ENCODE results near the gene TANC1. TPM values are rescaled to one million over a fixed set of nuclear protein-coding genes. Genes with fewer than 3 reads are reported as not detected.

TANC1 gene
- total RNA-seq, 1 experiment from 2014 or later, result 21.1 TPM

GRCh38 chr2:159077869-159078268 is 109.4 kb downstream of the TANC1 start:
- H3K4me1 ChIP-seq, result no peaks in the 10 kb centered on the region
- H3K36me3 ChIP-seq (ENCODE audit: control insufficient read depth, insufficient read depth, low read length), result no peaks in the 10 kb centered on the region
- no peaks in the 10 kb centered on the region for H3K9me3 ChIP-seq
- Mint-ChIP-seq H3K27ac (ENCODE audit: unreplicated experiment) (no peak overlapping the region), H3K4me1 (ENCODE audit: low read depth, unreplicated experiment) (no peaks in the 10 kb centered on the region), H3K4me3 (ENCODE audit: unreplicated experiment) (no peak overlapping the region), H3K9me3 (ENCODE audit: unreplicated experiment) (no peaks in the 10 kb centered on the region), H3K36me3 (ENCODE audit: insufficient read depth, unreplicated experiment) (peaks cover 9% of the 10 kb centered on the region), H3K27me3 (ENCODE audit: insufficient read depth, unreplicated experiment) (no peaks in the 10 kb centered on the region)
- CTCF ChIA-PET, result no interaction called here
- BruUV-seq (replicated peaks), result no TSS peak
- no peak for TF ChIP-seq CTCF (IDR thresholded peaks at IDR 0.05; ENCODE audit: insufficient read depth in 1 of 2, low read depth in 1 of 2, low read length in 1 of 2, severe bottlenecking in 1 of 2, unreplicated experiment in 1 of 2)
- no peak for DNase-seq
- no peaks in the 10 kb centered on the region for H3K27me3 ChIP-seq (replicated peaks; ENCODE audit: control insufficient read depth, insufficient read depth, low read length)
- POLR2A ChIA-PET, result no interaction called here
- intact Hi-C loops (cut with micrococcal nuclease; ENCODE audit: unreplicated experiment), result no loop called here
- H3K4me3 ChIP-seq (ENCODE audit: low read depth, low read length), result no peak overlapping the region

DNA sequence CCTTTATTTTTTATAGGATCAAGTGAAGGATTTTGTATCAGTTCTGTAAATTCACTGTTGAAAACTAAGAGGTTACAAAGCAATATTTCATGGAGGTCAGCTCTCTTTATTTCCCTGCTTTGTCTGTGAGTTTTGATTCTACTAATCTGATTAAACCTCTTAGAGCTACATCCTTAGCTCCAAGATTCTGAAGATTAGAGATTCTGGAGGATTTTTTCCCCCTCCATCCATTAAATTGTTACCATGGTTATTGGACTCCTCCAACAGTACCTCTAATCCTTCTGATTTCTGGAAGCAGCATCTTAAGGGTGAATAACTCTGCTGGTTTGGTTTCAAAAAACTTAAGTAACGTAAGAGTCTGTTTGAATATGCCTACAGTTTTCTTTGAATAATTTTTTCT is 110.0 kb downstream of the TANC1 start:
- H3K27ac Mint-ChIP-seq (ENCODE audit: unreplicated experiment), result no peak overlapping the region
- CTCF ChIA-PET, result no interaction called here

DNA sequence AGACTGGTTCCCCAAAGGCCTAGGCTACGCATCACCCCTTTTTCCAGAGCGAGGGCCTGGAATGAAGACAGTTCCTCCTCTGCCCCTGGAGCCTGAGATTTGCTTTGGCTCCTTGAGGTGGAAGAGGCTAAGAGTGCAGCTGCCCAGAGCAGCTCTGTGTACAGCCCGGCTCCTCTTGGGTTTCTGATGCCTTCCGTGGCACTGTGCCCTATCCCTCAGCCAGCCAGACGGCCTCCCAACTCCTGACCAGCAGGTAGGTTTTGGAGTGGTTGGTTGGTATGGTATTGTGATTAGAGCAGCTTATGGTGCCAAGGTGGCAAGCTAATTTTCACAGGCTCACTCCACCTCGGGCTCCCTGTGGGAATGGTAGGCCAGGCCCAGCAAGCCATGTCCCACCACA is 112.2 kb downstream of the TANC1 start:
- Histone ChIP-seq H3K9me3 (no peaks in the 10 kb centered on the region), H3K36me3 (ENCODE audit: control insufficient read depth, insufficient read depth, low read length) (no peaks in the 10 kb centered on the region), H3K27me3 (replicated peaks; ENCODE audit: control insufficient read depth, insufficient read depth, low read length) (no peaks in the 10 kb centered on the region), H3K4me3 (ENCODE audit: low read depth, low read length) (no peak overlapping the region), H3K4me1 (peaks cover 5% of the 10 kb centered on the region)
- CTCF ChIA-PET, result no interaction called here
- Mint-ChIP-seq H3K27ac (ENCODE audit: unreplicated experiment) (peak overlapping the region; percentile 71), H3K36me3 (ENCODE audit: insufficient read depth, unreplicated experiment) (peaks cover 9% of the 10 kb centered on the region), H3K27me3 (ENCODE audit: insufficient read depth, unreplicated experiment) (no peaks in the 10 kb centered on the region), H3K9me3 (ENCODE audit: unreplicated experiment) (no peaks in the 10 kb centered on the region), H3K4me1 (ENCODE audit: low read depth, unreplicated experiment) (peaks cover 7% of the 10 kb centered on the region), H3K4me3 (ENCODE audit: unreplicated experiment) (no peak overlapping the region)
- DNase-seq, result no peak
- POLR2A ChIA-PET, result no interaction called here
- intact Hi-C loops (cut with micrococcal nuclease; ENCODE audit: unreplicated experiment), result no loop called here
- BruUV-seq (replicated peaks), result no TSS peak
- TF ChIP-seq CTCF (IDR thresholded peaks at IDR 0.05; ENCODE audit: insufficient read depth in 1 of 2, low read depth in 1 of 2, low read length in 1 of 2, severe bottlenecking in 1 of 2, unreplicated experiment in 1 of 2), result no peak

More for the DNA sequence above, 110.0 kb downstream of the TANC1 start:
- Mint-ChIP-seq H3K4me1 (ENCODE audit: low read depth, unreplicated experiment) (peaks cover 1% of the 10 kb centered on the region), H3K36me3 (ENCODE audit: insufficient read depth, unreplicated experiment) (peaks cover 9% of the 10 kb centered on the region), H3K9me3 (ENCODE audit: unreplicated experiment) (no peaks in the 10 kb centered on the region), H3K4me3 (ENCODE audit: unreplicated experiment) (no peak overlapping the region), H3K27me3 (ENCODE audit: insufficient read depth, unreplicated experiment) (no peaks in the 10 kb centered on the region)
- Histone ChIP-seq H3K4me3 (ENCODE audit: low read depth, low read length) (no peak overlapping the region), H3K4me1 (peaks cover 3% of the 10 kb centered on the region), H3K36me3 (ENCODE audit: control insufficient read depth, insufficient read depth, low read length) (no peaks in the 10 kb centered on the region), H3K9me3 (no peaks in the 10 kb centered on the region), H3K27me3 (replicated peaks; ENCODE audit: control insufficient read depth, insufficient read depth, low read length) (no peaks in the 10 kb centered on the region)
- DNase-seq, result no peak
- POLR2A ChIA-PET, result no interaction called here
- no TSS peak for BruUV-seq (replicated peaks)
- intact Hi-C loops (cut with micrococcal nuclease; ENCODE audit: unreplicated experiment), result no loop called here
- no peak for TF ChIP-seq CTCF (IDR thresholded peaks at IDR 0.05; ENCODE audit: insufficient read depth in 1 of 2, low read depth in 1 of 2, low read length in 1 of 2, severe bottlenecking in 1 of 2, unreplicated experiment in 1 of 2)

Measured in Caco-2 (cell line).